OCI-LY1 (cell line): ENCODE results near the gene PRKRA.

Source experiments
- CTCF ChIP-seq: fragments of 200-600 bp; sonication (generic), shearing (Covaris generic); IDR thresholded peaks from 2 replicates; pipeline ENCODE4 v1.5.1; 2017; ENCODE audit warnings: mild to moderate bottlenecking, antibody characterized with exemption, low read length, moderate library complexity, mixed read lengths
- EZH2 ChIP-seq: fragments of 200-600 bp; sonication (generic), shearing (Covaris generic); IDR thresholded peaks from 2 replicates; pipeline ENCODE4 v1.8.0; 2017; ENCODE audit warnings: borderline replicate concordance, mixed run types, mild to moderate bottlenecking, antibody characterized with exemption, low read length, moderate library complexity, mixed read lengths

DNA sequence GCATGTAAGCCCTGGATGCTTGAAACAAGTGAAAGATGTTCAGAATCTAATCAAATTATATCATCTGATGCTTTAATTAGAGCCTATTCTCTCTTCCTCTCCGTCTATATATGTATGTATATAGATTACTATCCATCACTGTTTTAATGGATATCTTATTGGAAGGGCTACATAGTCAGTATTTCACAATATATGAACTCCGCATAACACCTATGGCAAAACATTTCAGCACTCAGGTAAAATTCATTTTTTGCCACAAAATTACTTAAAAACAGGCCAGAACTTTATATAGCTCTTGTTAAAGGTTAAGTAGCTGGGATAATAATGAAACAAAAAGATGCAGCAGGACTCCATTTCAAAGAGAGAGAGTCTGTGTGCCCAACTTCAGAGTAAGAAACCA is 1.4 kb upstream of the PRKRA start:
- TF ChIP-seq CTCF (no peak), EZH2 (no peak)
